ENCODE measurements around the gene C6orf15. TPM values are rescaled to one million over a fixed set of nuclear protein-coding genes. Genes with fewer than 3 reads are reported as not detected.

Gene C6orf15
- polyA plus RNA-seq, 1 donor from 2014 or later = not detected

- no peaks in the 10 kb centered on the region for H3K27me3 ChIP-seq (ENCODE audit: insufficient read depth, low read depth, low read length)
- no peak overlapping the region for H3K4me2 ChIP-seq (ENCODE audit: low read length)
- no peak overlapping the region for H2AFZ ChIP-seq (ENCODE audit: low read depth, low read length)
- H3K36me3 ChIP-seq (ENCODE audit: insufficient read depth, low read length) = no peaks in the 10 kb centered on the region
- no peak overlapping the region for H3K4me3 ChIP-seq (ENCODE audit: low read length)
- no peaks in the 10 kb centered on the region for H3K9me3 ChIP-seq (ENCODE audit: low read length)
- H3F3A ChIP-seq (ENCODE audit: insufficient read depth, low read length, poor library complexity, severe bottlenecking) = no peaks in the 10 kb centered on the region
- H3K9me2 ChIP-seq (ENCODE audit: insufficient read depth, low read length) = no peaks in the 10 kb centered on the region
- no peaks in the 10 kb centered on the region for H4K20me1 ChIP-seq (ENCODE audit: insufficient read depth)
- H3K27ac ChIP-seq (ENCODE audit: low read length) = no peak overlapping the region
- H3K79me2 ChIP-seq (replicated peaks; ENCODE audit: insufficient read depth, low read length) = no peaks in the 10 kb centered on the region
- H3K9ac ChIP-seq (ENCODE audit: low read length) = peak overlapping the region; percentile 12
- TF ChIP-seq MXI1 (conservative IDR thresholded peaks at IDR 0.05; ENCODE audit: poor library complexity, severe bottlenecking) = peak; percentile 55
- peak; percentile 92 for TF ChIP-seq RAD21 (conservative IDR thresholded peaks at IDR 0.05)
- peak; percentile 84 for TF ChIP-seq SMC3 (conservative IDR thresholded peaks at IDR 0.05; ENCODE audit: poor library complexity)
- TF ChIP-seq EP300 (conservative IDR thresholded peaks at IDR 0.05; ENCODE audit: poor library complexity, severe bottlenecking) = no peak
- TF ChIP-seq REST (IDR thresholded peaks at IDR 0.05; ENCODE audit: borderline replicate concordance) = no peak
- peak; percentile 91 for TF ChIP-seq CTCF (IDR thresholded peaks at IDR 0.05; ENCODE audit: poor library complexity, severe bottlenecking)
- TF ChIP-seq EZH2 (IDR thresholded peaks at IDR 0.05; ENCODE audit: borderline replicate concordance, insufficient read depth, low read length, poor library complexity, severe bottlenecking) = no peak
- no peak for TF ChIP-seq POLR2AphosphoS5 (IDR thresholded peaks at IDR 0.05)
Observed at GRCh38 chr6:31070711-31071197, 41.6 kb downstream of the C6orf15 start.

GRCh38 chr6:31068669-31069340 is 43.6 kb downstream of the C6orf15 start:
- H3K79me2 ChIP-seq (replicated peaks; ENCODE audit: insufficient read depth, low read length) = no peaks in the 10 kb centered on the region
- H3K9me2 ChIP-seq (ENCODE audit: insufficient read depth, low read length) = no peaks in the 10 kb centered on the region
- H3K36me3 ChIP-seq (ENCODE audit: insufficient read depth, low read length) = no peaks in the 10 kb centered on the region
- H3K27ac ChIP-seq (ENCODE audit: low read length) = peak overlapping the region; percentile 64
- H3K4me3 ChIP-seq (ENCODE audit: low read length) = peak overlapping the region; percentile 6
- no peaks in the 10 kb centered on the region for H3K27me3 ChIP-seq (ENCODE audit: insufficient read depth, low read depth, low read length)
- H3F3A ChIP-seq (ENCODE audit: insufficient read depth, low read length, poor library complexity, severe bottlenecking) = no peaks in the 10 kb centered on the region
- no peaks in the 10 kb centered on the region for H4K20me1 ChIP-seq (ENCODE audit: insufficient read depth)
- no peak overlapping the region for H3K9ac ChIP-seq (ENCODE audit: low read length)
- peak; percentile 43 for TF ChIP-seq MXI1 (conservative IDR thresholded peaks at IDR 0.05; ENCODE audit: poor library complexity, severe bottlenecking)
- peak; percentile 8 for TF ChIP-seq EP300 (conservative IDR thresholded peaks at IDR 0.05; ENCODE audit: poor library complexity, severe bottlenecking)
- TF ChIP-seq TAF1 (IDR thresholded peaks at IDR 0.05; ENCODE audit: low read depth) = no peak
- no peak for TF ChIP-seq POLR2AphosphoS5 (IDR thresholded peaks at IDR 0.05)
- peak; percentile 74 for TF ChIP-seq SMC3 (conservative IDR thresholded peaks at IDR 0.05; ENCODE audit: poor library complexity)
- TF ChIP-seq CTCF (IDR thresholded peaks at IDR 0.05; ENCODE audit: poor library complexity, severe bottlenecking) = peak; percentile 85
- no peak for TF ChIP-seq REST (IDR thresholded peaks at IDR 0.05; ENCODE audit: borderline replicate concordance)
- peak; percentile 68 for TF ChIP-seq RAD21 (conservative IDR thresholded peaks at IDR 0.05)
- TF ChIP-seq EZH2 (IDR thresholded peaks at IDR 0.05; ENCODE audit: borderline replicate concordance, insufficient read depth, low read length, poor library complexity, severe bottlenecking) = no peak
- no peaks in the 10 kb centered on the region for H3K9me3 ChIP-seq (ENCODE audit: low read length)
- no peak overlapping the region for H2AFZ ChIP-seq (ENCODE audit: low read depth, low read length)
- H3K4me2 ChIP-seq (ENCODE audit: low read length) = no peak overlapping the region
